Erythroblast (primary cell): ENCODE data around the gene CDKN1B.

Source experiments
- DNase-seq, 2 experiments: peaks; one replicate each; lab custom pipeline; 2025; lab: John Stamatoyannopoulos, UW
- GATA1 ChIP-seq: IDR thresholded peaks from 2 replicates; pipeline ENCODE4 v1.6.1; 2011; ENCODE audit warnings: low read depth, mild to moderate bottlenecking, control low read depth, low read length, moderate library complexity
- POLR2A ChIP-seq: IDR thresholded peaks from 2 replicates; pipeline ENCODE4 v1.6.1; 2011; ENCODE audit warnings: mild to moderate bottlenecking, low read length

The CDKN1B gene

GRCh38 chr12:12716793-12717585, at the start of gene CDKN1B:
Gene CDKN1B (plus strand): TSS chr12:12717368. CDS start chr12:12717840, 472 bp downstream.
- peak; percentile 95 to 97 for DNase-seq
- TF ChIP-seq POLR2A (peak; percentile 97), GATA1 (no peak)

DNA sequence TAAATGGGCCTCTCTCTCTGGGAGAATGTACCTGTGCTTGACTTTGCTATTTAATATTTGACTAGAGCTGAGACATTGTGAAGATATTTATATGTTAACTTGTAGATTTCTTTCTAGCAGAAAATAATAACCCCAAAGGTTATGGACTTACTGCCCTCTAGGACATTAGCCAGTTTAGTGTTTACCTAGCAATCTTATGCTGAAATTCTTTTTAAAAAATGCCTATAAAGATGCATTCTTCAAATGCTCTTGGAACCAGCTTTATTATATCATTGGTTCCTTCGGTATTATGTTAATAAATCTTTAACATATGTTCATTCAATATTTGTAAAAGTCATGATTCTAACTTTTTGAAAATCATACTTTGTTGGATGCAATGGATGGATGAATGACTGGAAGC, 49.2 kb upstream of the CDKN1B start:
- no peak for TF ChIP-seq POLR2A
- no peak for TF ChIP-seq GATA1

GRCh38 chr12:12669020-12669419, 48.1 kb upstream of the CDKN1B start:
- TF ChIP-seq POLR2A (no peak), GATA1 (no peak)
- no peak for DNase-seq

More for the DNA sequence above, 49.2 kb upstream of the CDKN1B start:
- no peak for DNase-seq

DNA sequence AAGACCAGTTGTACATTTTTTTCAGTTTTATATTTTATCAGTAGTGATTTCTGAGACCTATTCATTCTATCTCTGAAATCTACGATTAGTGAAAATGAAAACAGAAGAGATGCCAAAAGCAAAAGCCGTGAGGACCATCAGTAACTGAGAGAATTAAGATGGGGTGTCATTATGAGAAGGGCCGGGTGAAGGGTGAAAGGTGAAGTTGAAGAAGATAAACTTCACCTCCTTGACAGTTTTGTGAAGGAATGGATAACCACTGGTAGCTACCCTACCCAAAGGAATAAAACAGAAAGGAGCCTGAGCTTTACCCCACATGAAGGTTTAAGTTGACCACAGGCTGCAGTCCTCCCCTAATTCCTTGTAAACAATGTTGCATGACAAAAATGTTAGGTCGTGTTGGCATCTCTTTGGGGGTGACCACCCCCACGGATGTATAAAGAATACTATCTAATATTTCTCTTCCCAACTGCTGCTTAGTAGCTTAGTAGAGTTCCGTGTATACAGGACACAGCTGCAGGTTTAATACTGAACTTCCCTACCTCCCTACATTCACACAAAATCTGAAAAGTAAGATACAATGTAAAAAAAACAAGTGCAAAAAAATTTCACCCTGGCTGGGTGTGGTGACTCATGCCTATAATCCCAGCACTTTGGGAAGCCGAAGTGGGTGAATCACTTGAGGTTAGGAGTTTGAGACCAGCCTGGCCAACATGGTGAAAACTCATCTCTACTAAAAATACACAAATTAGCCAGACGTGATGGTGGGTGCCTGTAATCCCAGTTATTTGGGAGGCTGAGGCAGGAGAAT, 45.1 kb upstream of the CDKN1B start:
- DNase-seq: no peak
- TF ChIP-seq POLR2A (no peak), GATA1 (no peak)

GRCh38 chr12:12673296-12673695, 43.9 kb upstream of the CDKN1B start:
- no peak for DNase-seq
- TF ChIP-seq GATA1: no peak
- no peak for TF ChIP-seq POLR2A

DNA sequence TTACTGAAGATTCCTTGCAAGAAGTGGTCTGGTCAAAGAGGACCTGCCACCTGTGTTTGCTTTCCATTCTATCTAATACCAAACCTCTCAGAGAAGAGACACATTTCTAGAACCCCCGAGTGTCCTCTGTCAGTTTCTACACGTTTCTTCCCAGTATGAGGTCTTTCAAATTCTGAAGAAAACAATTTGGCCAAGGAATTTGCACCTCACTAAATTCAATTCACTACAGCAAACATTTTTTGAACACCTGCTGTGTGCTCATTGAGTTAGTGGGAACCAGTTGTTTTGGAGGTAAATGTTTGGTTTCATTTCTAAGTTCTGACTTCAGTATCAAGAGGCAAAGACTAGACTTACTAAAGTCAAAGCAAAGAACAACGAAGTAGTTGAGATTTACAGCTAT, 40.6 kb upstream of the CDKN1B start:
- DNase-seq: no peak
- TF ChIP-seq POLR2A (no peak), GATA1 (no peak)

DNA sequence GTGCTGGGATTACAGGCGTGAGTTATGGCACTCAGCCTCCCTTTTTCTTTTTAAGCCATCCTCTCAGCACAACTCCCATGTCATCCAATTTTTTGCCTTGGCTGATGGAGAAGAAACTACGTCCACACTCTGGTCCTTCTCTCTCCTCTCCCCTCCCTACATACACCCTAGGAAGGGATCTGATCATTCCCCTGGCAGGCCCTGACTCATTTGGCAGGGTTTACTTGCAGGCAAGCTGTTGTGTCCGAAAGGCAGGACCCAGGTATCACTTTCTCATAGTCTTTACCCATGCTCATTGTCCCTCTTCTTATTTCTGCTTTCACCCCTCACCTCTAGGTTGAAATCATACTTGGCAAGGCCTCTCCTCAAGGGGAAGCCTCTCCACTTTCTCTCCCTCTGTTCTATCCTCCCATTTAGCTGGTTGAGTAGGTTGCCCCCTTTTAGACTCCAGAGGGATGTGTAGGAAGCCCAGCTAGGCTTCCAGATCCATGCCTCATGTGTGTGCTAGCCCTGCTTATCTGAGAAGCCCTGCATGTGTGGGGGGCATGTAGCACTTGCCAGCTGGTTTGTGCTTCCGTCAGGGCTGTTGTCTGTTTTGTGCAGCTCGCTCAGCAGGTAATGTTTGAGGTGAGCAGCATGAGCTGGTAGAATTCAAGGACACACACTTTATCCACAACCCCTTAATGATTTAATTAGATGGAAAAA, 36.0 kb upstream of the CDKN1B start:
- TF ChIP-seq POLR2A (no peak), GATA1 (no peak)
- no peak for DNase-seq

DNA sequence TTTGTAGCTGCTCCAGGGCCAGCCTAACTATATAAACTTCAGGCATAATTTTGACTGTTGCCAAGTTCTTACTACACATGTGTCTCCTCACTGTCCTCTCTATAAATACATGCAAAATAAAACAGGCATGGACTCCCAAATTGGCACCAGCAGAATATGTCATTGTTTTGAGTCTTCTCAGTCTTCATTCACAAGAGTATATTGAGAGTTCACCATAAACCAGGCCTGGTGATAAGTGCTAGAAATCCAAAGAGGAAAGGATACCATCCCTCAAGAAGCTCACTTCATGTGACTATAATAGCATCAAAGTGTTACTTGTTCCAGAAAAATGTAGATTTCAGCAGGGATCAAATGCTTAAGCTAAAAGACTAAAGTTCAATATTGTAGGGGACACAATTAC, 34.9 kb upstream of the CDKN1B start:
- DNase-seq: no peak
- no peak for TF ChIP-seq POLR2A
- no peak for TF ChIP-seq GATA1

DNA sequence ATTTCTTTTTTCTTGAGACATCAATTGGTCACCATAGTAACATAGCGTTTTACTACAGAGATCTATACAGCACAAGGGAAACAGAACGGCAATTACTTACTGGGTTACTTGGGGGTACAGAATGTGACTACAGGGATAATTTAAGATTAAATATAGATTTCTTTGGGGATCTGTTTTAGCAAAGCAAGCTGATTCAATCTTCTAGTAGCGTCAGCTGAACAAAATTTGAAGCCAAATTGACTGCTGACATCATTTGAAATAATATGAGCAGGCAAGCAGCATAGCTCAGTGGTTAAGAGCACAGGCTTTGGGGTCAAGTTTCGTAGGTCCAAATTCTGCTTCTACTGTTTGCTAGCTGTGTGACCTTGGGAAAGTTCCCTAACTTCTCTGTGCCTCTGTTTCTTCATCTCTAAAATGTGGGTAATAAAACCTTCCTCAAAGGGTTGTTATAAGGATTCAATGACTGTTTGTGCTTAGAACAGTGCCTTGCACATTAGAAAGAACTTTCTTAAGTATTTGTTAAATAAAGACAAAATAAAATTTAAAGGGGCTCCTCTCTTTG, 34.0 kb upstream of the CDKN1B start:
- DNase-seq: no peak
- TF ChIP-seq POLR2A (no peak), GATA1 (no peak)

- DNase-seq: no peak
These were observed 33.4 kb upstream of the CDKN1B start for GRCh38 chr12:12683725-12684124.

DNA sequence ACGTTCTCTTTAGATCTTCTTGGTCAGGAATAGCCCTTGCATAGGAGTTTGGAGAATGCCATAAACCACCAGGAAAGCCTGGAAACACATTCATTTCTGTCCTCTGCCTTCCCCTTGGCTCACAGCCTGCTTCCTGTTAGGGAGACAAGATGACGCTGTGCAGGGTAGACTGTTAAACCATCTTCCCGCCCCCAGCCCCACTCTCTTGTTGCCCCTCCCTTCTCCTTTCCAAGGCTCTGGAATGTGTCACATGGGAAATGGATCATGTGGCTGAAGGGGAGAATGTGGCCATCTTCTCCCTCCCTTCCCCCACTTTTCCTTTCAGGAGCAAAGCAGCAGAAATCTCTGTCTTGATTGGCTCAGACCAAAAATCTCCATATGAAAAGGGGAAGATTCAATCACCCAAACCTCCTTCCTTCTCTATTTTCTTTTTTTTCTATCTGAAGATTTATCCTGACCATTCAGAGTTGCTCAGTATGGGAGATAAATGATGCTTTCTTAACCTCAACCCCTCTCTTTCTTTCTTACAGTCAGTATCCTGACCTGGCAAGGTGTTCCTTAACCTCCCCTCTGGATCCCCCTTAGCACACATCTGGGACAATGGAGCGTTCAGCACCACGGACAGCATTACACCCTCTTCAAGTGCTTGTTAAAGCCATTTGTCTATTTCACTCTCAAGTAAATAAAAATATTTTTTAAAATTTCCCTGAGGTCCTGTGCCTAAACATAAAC, 32.6 kb upstream of the CDKN1B start:
- DNase-seq: peak; percentile 38 to 39
- no peak for TF ChIP-seq POLR2A

More at GRCh38 chr12:12683725-12684124, 33.4 kb upstream of the CDKN1B start:
- no peak for TF ChIP-seq POLR2A
- no peak for TF ChIP-seq GATA1

DNA sequence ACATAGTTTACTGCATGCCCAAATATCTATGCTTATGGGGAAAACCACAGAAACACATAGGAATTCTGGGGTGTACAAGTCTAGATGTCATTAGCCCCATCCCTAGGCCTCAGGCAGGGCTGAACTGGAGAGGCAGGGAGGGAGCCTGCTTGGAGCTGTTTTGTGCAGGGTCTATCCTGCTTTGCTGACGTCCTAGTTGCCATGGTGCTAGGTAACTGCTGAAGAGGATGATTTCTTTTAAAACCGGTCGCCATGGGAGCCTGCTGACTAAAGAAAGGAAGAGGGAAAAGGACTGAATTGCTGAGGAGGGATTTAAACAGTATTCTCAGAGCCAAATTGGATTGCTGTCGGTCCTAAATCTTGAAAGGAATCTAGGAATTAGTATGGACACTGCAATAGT, 31.9 kb upstream of the CDKN1B start:
- no peak for DNase-seq
- TF ChIP-seq GATA1: no peak
- no peak for TF ChIP-seq POLR2A

DNA sequence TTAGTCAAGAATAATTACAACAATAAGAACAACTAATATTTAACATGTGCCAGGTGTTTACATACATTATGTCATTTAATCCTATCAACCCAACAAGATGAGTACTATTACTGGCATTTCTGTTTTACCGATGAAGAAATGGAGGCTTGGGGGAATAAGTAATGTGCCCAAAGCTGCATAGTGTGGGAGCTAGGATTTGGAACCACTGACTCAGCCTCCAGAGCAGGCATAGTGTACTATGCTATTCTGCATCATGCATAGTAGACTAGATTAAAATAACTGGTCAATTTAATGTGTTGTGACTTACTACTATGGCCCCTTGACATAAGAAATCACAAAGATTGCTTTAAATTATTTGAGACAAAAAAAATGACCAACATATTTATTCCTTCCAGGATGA, 30.7 kb upstream of the CDKN1B start:
- no peak for DNase-seq
- TF ChIP-seq POLR2A (no peak), GATA1 (no peak)
